ENCODE data around the gene PSD2. TPM values are rescaled to one million over a fixed set of nuclear protein-coding genes. Genes with fewer than 3 reads are reported as not detected.

Gene PSD2
- total and polyA plus RNA-seq, 10 of the 15 experiments (the other 5 are each of a cell fraction or from before 2014, with no cell fraction given), result 0.02 to 0.14 (median 0.03) TPM; not detected in 5

- TF ChIP-seq, protein P1, sequence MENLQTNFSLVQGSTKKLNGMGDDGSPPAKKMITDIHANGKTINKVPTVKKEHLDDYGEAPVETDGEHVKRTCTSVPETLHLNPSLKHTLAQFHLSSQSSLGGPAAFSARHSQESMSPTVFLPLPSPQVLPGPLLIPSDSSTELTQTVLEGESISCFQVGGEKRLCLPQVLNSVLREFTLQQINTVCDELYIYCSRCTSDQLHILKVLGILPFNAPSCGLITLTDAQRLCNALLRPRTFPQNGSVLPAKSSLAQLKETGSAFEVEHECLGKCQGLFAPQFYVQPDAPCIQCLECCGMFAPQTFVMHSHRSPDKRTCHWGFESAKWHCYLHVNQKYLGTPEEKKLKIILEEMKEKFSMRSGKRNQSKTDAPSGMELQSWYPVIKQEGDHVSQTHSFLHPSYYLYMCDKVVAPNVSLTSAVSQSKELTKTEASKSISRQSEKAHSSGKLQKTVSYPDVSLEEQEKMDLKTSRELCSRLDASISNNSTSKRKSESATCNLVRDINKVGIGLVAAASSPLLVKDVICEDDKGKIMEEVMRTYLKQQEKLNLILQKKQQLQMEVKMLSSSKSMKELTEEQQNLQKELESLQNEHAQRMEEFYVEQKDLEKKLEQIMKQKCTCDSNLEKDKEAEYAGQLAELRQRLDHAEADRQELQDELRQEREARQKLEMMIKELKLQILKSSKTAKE (IDR thresholded peaks at IDR 0.05; ENCODE audit: low read depth, poor library complexity, severe bottlenecking), result no peak
Measured at GRCh38 chr5:139812323-139812722, 16.7 kb downstream of the PSD2 start (continued).

- no peak overlapping the region for H3K9ac ChIP-seq (ENCODE audit: control insufficient read depth, insufficient read depth, low read length)
- RAD21 ChIA-PET (ENCODE audit: unreplicated experiment), result no interaction called here
- no peak overlapping the region for H3K27ac ChIP-seq (ENCODE audit: control insufficient read depth, insufficient read depth)
- H3K36me3 ChIP-seq (ENCODE audit: control insufficient read depth in 2 of 2, insufficient read depth in 2 of 2, low read length in 1 of 2), result no peaks in the 10 kb centered on the region
- H2AFZ ChIP-seq (ENCODE audit: control insufficient read depth, low read depth, low read length), result no peak overlapping the region
- H3K4me1 ChIP-seq (ENCODE audit: control insufficient read depth, insufficient read depth, low read length), result no peaks in the 10 kb centered on the region
- FAIRE-seq (no peak), DNase-seq (ENCODE audit: low read depth, low spot score) (no peak), ATAC-seq (no peak)
- no peaks in the 10 kb centered on the region for H4K20me1 ChIP-seq (ENCODE audit: control insufficient read depth, insufficient read depth)
- in situ Hi-C loops (cut with MboI) (no loop called here), intact Hi-C loops (cut with micrococcal nuclease; ENCODE audit: unreplicated experiment) (no loop called here)
- H3K4me2 ChIP-seq (ENCODE audit: control insufficient read depth, insufficient read depth), result no peak overlapping the region
- SMC1A ChIA-PET (ENCODE audit: uncharacterized antibody, unreplicated experiment), result no interaction called here
- CTCF ChIA-PET, result no interaction called here
- no peak overlapping the region for H3K4me3 ChIP-seq
- BruUV-seq (replicated peaks), result no TSS peak
- peaks cover 0 to 4% of the 10 kb centered on the region in 2 experiments; a peak in 2 of 4 replicates for H3K27me3 ChIP-seq (replicated peaks in 1 of 2; ENCODE audit: control insufficient read depth in 2 of 2, insufficient read depth in 2 of 2, low read length in 1 of 2)
- TF ChIP-seq EGR1 (IDR thresholded peaks at IDR 0.05; ENCODE audit: borderline replicate concordance in 1 of 2, low read depth in 2 of 2, low read length in 2 of 2), result no peak
- 21% methylated on average over 25 of the region's 25 CpGs for WGBS (ENCODE audit: insufficient coverage, insufficient replicate concordance, low lambda C conversion rate, missing lambda C conversion rate)
- no peaks in the 10 kb centered on the region for H3K79me2 ChIP-seq (ENCODE audit: control insufficient read depth, insufficient read depth, low read length)
- no peaks in the 10 kb centered on the region; the same call in 2 of the 3 replicates for H3K9me3 ChIP-seq (replicated peaks; ENCODE audit: control insufficient read depth, insufficient read depth, low read length)
- POLR2A ChIA-PET, result interaction anchor here (0.6 kb wide), 1 partner anchor 64 kb away, joined by 5 read pairs; no protein-coding TSS in a partner anchor
Measured at GRCh38 chr5:139812836-139813805, 17.5 kb downstream of the PSD2 start.

All from GM12878 (cell line).